Urinary bladder (tissue), 4 donors: ENCODE measurements around the gene TULP3. TPM values are rescaled to one million over a fixed set of nuclear protein-coding genes. Genes with fewer than 3 reads are reported as not detected.
"Not testable (repeated sequence)": the region's sequence is repeated elsewhere in the genome, so short reads cannot be mapped to it uniquely, and the experiment has no call there.

ENCODE experiments used
- DNase-seq: peaks from one replicate; pipeline ENCODE4 v3.0.0-alpha.2; 2015; ENCODE audit errors: extremely low spot score
- H3K27ac ChIP-seq: one replicate; pipeline ENCODE4 v1.5.1; 2013; ENCODE audit warnings: low read depth, mild to moderate bottlenecking, moderate library complexity
- H3K36me3 ChIP-seq: one replicate; pipeline ENCODE4 v1.6.1; 2013; ENCODE audit warnings: mild to moderate bottlenecking, moderate library complexity; ENCODE audit not compliant: insufficient read depth
- H3K4me1 ChIP-seq: one replicate; pipeline ENCODE4 v1.6.1; 2013; ENCODE audit warnings: mild to moderate bottlenecking, moderate library complexity; ENCODE audit not compliant: insufficient read depth
- H3K4me3 ChIP-seq: one replicate; pipeline ENCODE4 v1.5.1; 2013; ENCODE audit warnings: low read depth, low read length
- WGBS: extraction: QIAGEN DNeasy Blood & Tissue Kit; methylation state at CpG from one replicate; pipeline ENCODE4 v1.1.7; 2013; 5-methylcytosine and 5-hydroxymethylcytosine counted together
- polyA plus RNA-seq: library from polyadenylated mRNA; stranded (reverse); fragments of 200-250 nt; gene quantifications from one replicate; pipeline ENCODE4 v1.2.3, GENCODE V29; 2013
- total RNA-seq: library from RNA; depleted of rRNA; stranded (reverse); fragments of >200 nt; gene quantifications from one replicate; pipeline ENCODE4 v1.2.3, GENCODE V29; 2014
- donor health status: healthy with polysubstance abuse.
- donor health status: healthy.

TULP3 gene
- total and polyA plus RNA-seq, 2 donors: 22.8 to 24.3 TPM

- WGBS: 76% methylated on average over 12 of the region's 12 CpGs
- no peak overlapping the region for H3K4me3 ChIP-seq
- H3K36me3 ChIP-seq: no peaks in the 10 kb centered on the region
- H3K27ac ChIP-seq: no peak overlapping the region
- no peak for DNase-seq
- no peaks in the 10 kb centered on the region for H3K4me1 ChIP-seq
Observed at GRCh38 chr12:2858944-2859421, 31.7 kb upstream of the TULP3 start.

- H3K4me3 ChIP-seq: no peak overlapping the region
- H3K36me3 ChIP-seq: no peaks in the 10 kb centered on the region
- no peak for DNase-seq
- H3K27ac ChIP-seq: no peak overlapping the region
- H3K4me1 ChIP-seq: no peaks in the 10 kb centered on the region
Observed at GRCh38 chr12:2860170-2860569, 30.5 kb upstream of the TULP3 start.

GRCh38 chr12:2862876-2863275 is 27.8 kb upstream of the TULP3 start:
- no peak for DNase-seq
- no peak overlapping the region for H3K27ac ChIP-seq
- no peaks in the 10 kb centered on the region for H3K4me1 ChIP-seq
- WGBS: 94% methylated on average over 7 of the region's 7 CpGs
- H3K4me3 ChIP-seq: no peak overlapping the region
- H3K36me3 ChIP-seq: no peaks in the 10 kb centered on the region

- DNase-seq, H3K4me1 ChIP-seq, H3K36me3 ChIP-seq, H3K4me3 ChIP-seq, H3K27ac ChIP-seq: not testable (repeated sequence)
- 99% methylated on average over 7 of the region's 7 CpGs for WGBS
Observed at GRCh38 chr12:2863402-2863801, 27.3 kb upstream of the TULP3 start.

GRCh38 chr12:2864198-2864597 is 26.5 kb upstream of the TULP3 start:
- Histone ChIP-seq H3K36me3 (no peaks in the 10 kb centered on the region), H3K27ac (no peak overlapping the region), H3K4me1 (no peaks in the 10 kb centered on the region), H3K4me3 (no peak overlapping the region)
- no peak for DNase-seq
- 97% methylated on average over 9 of the region's 9 CpGs for WGBS

GRCh38 chr12:2868986-2869632 is 21.6 kb upstream of the TULP3 start:
- WGBS: 99% methylated on average over 9 of the region's 9 CpGs
- H3K4me3 ChIP-seq, H3K27ac ChIP-seq, H3K4me1 ChIP-seq, H3K36me3 ChIP-seq, DNase-seq: not testable (repeated sequence)

GRCh38 chr12:2876431-2877046 is 14.2 kb upstream of the TULP3 start:
- Histone ChIP-seq H3K4me3 (peak overlapping the region; percentile 87), H3K4me1 (peaks cover 2% of the 10 kb centered on the region), H3K36me3 (no peaks in the 10 kb centered on the region), H3K27ac (no peak overlapping the region)
- DNase-seq: no peak
- 3% methylated on average over 38 of the region's 38 CpGs for WGBS

- no peaks in the 10 kb centered on the region for H3K36me3 ChIP-seq
- H3K4me3 ChIP-seq: peak within 1 kb of the TSS; percentile 87
- peaks cover 2% of the 10 kb centered on the region for H3K4me1 ChIP-seq
- WGBS: under 1% methylated on average over 70 of the region's 70 CpGs
- DNase-seq: peak; percentile 76
- peak within 1 kb of the TSS; percentile 95 for H3K27ac ChIP-seq
Observed at GRCh38 chr12:2877047-2877952, 13.4 kb upstream of the TULP3 start, which contains the start of the genes FOXM1 and RHNO1. TSS of gene FOXM1 (minus strand) at chr12:2877174. CDS start at chr12:2874478, 2,696 bp downstream. TSS of gene RHNO1 (plus strand) at chr12:2877223. CDS start at chr12:2885367, 8,144 bp downstream.

- Histone ChIP-seq H3K4me3 (peak overlapping the region; percentile 87), H3K36me3 (no peaks in the 10 kb centered on the region), H3K27ac (peak overlapping the region; percentile 95), H3K4me1 (peaks cover 2% of the 10 kb centered on the region)
- no peak for DNase-seq
- WGBS: 40% methylated on average over 16 of the region's 16 CpGs
Observed at GRCh38 chr12:2877953-2878732, 12.5 kb upstream of the TULP3 start.

- H3K4me3 ChIP-seq: no peak overlapping the region
- peaks cover 2% of the 10 kb centered on the region for H3K4me1 ChIP-seq
- WGBS: 96% methylated on average over 3 of the region's 3 CpGs
- H3K36me3 ChIP-seq: no peaks in the 10 kb centered on the region
- DNase-seq: no peak
- H3K27ac ChIP-seq: no peak overlapping the region
Observed at GRCh38 chr12:2879853-2880252, 10.8 kb upstream of the TULP3 start.

- H3K36me3 ChIP-seq: no peaks in the 10 kb centered on the region
- no peaks in the 10 kb centered on the region for H3K4me1 ChIP-seq
- WGBS: 88% methylated on average over 2 of the region's 2 CpGs
- H3K4me3 ChIP-seq: no peak overlapping the region
- no peak for DNase-seq
- H3K27ac ChIP-seq: no peak overlapping the region
Observed at GRCh38 chr12:2884810-2885209, 5.9 kb upstream of the TULP3 start.

- Histone ChIP-seq H3K36me3 (no peaks in the 10 kb centered on the region), H3K27ac (no peak overlapping the region), H3K4me1 (no peaks in the 10 kb centered on the region), H3K4me3 (no peak overlapping the region)
- no peak for DNase-seq
- WGBS: 88% methylated on average over 10 of the region's 10 CpGs
Observed at GRCh38 chr12:2886768-2887450, 3.8 kb upstream of the TULP3 start.
